SU-DHL-6 (cell line): ENCODE data around the gene LAMA1.

Experiments
- H2AFZ ChIP-seq: fragments of 200-600 bp; sonication (generic); 2 replicates; pipeline ENCODE4 v1.6.1; 2014; ENCODE audit warnings: low read depth, mild to moderate bottlenecking, moderate library complexity, mixed read lengths, antibody characterized with exemption, low read length; ENCODE audit not compliant: severe bottlenecking
- H3F3A ChIP-seq: fragments of 200-600 bp; shearing (Covaris generic); 2 replicates; pipeline ENCODE4 v1.6.0; 2016; ENCODE audit warnings: antibody characterized with exemption, mild to moderate bottlenecking; ENCODE audit not compliant: insufficient read depth
- H3K27ac ChIP-seq: fragments of 200-600 bp; sonication (generic); 2 replicates; pipeline ENCODE4 v1.5.1; 2016; ENCODE audit warnings: low read depth, mild to moderate bottlenecking, low read length, moderate library complexity, mixed read lengths
- H3K27me3 ChIP-seq: fragments of 200-600 bp; sonication (generic), shearing (Covaris generic); 2 replicates; pipeline ENCODE4 v1.6.0; 2014; ENCODE audit warnings: mild to moderate bottlenecking, low read length
- H3K36me3 ChIP-seq: fragments of 200-600 bp; sonication (generic); 2 replicates; pipeline ENCODE4 v1.6.1; 2014; ENCODE audit warnings: mild to moderate bottlenecking, low read length, mixed read lengths
- H3K4me2 ChIP-seq: fragments of 300-600, 200-600 bp; shearing (Covaris generic), sonication (generic); 2 replicates; pipeline ENCODE4 v1.6.0; 2014; ENCODE audit warnings: low read length, low read depth, mild to moderate bottlenecking; ENCODE audit not compliant: poor library complexity, severe bottlenecking
- H3K4me3 ChIP-seq: fragments of 200-600 bp; sonication (generic); 2 replicates; pipeline ENCODE4 v1.5.1; 2014; ENCODE audit warnings: antibody characterized with exemption, low read length, mild to moderate bottlenecking, mixed read lengths; ENCODE audit not compliant: insufficient read depth, poor library complexity, severe bottlenecking
- H3K79me2 ChIP-seq: fragments of 200-600 bp; sonication (generic); 2 replicates; pipeline ENCODE4 v1.6.1; 2014; ENCODE audit warnings: mild to moderate bottlenecking, low read length, moderate library complexity; ENCODE audit not compliant: insufficient read depth
- H3K9ac ChIP-seq: fragments of 200-600 bp; sonication (generic); 2 replicates; pipeline ENCODE4 v1.7.0; 2014; ENCODE audit warnings: mild to moderate bottlenecking, low read length
- H3K9me2 ChIP-seq: fragments of 200-600 bp; sonication (generic); replicated peaks from 2 replicates; pipeline ENCODE4 v1.6.1; 2014; ENCODE audit warnings: low read length; ENCODE audit not compliant: insufficient read depth
- H3K9me3 ChIP-seq: fragments of 200-600 bp; sonication (generic); 2 replicates; pipeline ENCODE4 v1.6.1; 2014; ENCODE audit warnings: low read length, mixed read lengths; ENCODE audit not compliant: insufficient read depth
- H4K20me1 ChIP-seq: fragments of 200-600 bp; sonication (generic); 2 replicates; pipeline ENCODE4 v1.6.1; 2014; ENCODE audit warnings: low read depth, mild to moderate bottlenecking, antibody characterized with exemption, low read length, moderate library complexity, mixed read lengths
- CTCF ChIP-seq: fragments of 200-600 bp; sonication (generic); IDR thresholded peaks from one replicate; pipeline ENCODE4 v1.5.1; 2017; ENCODE audit warnings: antibody characterized with exemption, mild to moderate bottlenecking, low read length, moderate library complexity; ENCODE audit not compliant: insufficient read depth, poor library complexity, severe bottlenecking
- EZH2phosphoT487 ChIP-seq: fragments of 200-600 bp; sonication (generic), shearing (Covaris generic); conservative IDR thresholded peaks from 2 replicates; pipeline ENCODE4 v1.6.1; 2018; ENCODE audit warnings: mild to moderate bottlenecking, antibody characterized with exemption, low read length, moderate library complexity, mixed read lengths

LAMA1 gene

GRCh38 chr18:7112936-7113335, 4.7 kb downstream of the LAMA1 start:
- no peaks in the 10 kb centered on the region for H4K20me1 ChIP-seq
- H3K9ac ChIP-seq, result no peak overlapping the region
- H3K4me3 ChIP-seq, result no peak overlapping the region
- TF ChIP-seq EZH2phosphoT487, result no peak
- no peak for TF ChIP-seq CTCF
- H2AFZ ChIP-seq, result no peak overlapping the region
- no peaks in the 10 kb centered on the region for H3K9me3 ChIP-seq
- no peaks in the 10 kb centered on the region for H3K79me2 ChIP-seq
- H3F3A ChIP-seq, result no peaks in the 10 kb centered on the region
- H3K27me3 ChIP-seq, result no peaks in the 10 kb centered on the region
- no peak overlapping the region for H3K4me2 ChIP-seq
- no peak overlapping the region for H3K27ac ChIP-seq
- no peaks in the 10 kb centered on the region for H3K9me2 ChIP-seq
- no peaks in the 10 kb centered on the region for H3K36me3 ChIP-seq

- no peak overlapping the region for H2AFZ ChIP-seq
- no peaks in the 10 kb centered on the region for H3K36me3 ChIP-seq
- H4K20me1 ChIP-seq, result no peaks in the 10 kb centered on the region
- no peak for TF ChIP-seq CTCF
- TF ChIP-seq EZH2phosphoT487, result no peak
- no peak overlapping the region for H3K4me3 ChIP-seq
- no peaks in the 10 kb centered on the region for H3K9me3 ChIP-seq
- H3K4me2 ChIP-seq, result no peak overlapping the region
- no peaks in the 10 kb centered on the region for H3K79me2 ChIP-seq
- no peaks in the 10 kb centered on the region for H3K27me3 ChIP-seq
- H3K27ac ChIP-seq, result no peak overlapping the region
- H3K9ac ChIP-seq, result no peak overlapping the region
- H3K9me2 ChIP-seq, result no peaks in the 10 kb centered on the region
- no peaks in the 10 kb centered on the region for H3F3A ChIP-seq
These were observed 6.5 kb downstream of the LAMA1 start for GRCh38 chr18:7111134-7111533.

- Histone ChIP-seq H3K79me2 (no peaks in the 10 kb centered on the region), H2AFZ (no peak overlapping the region)
- no peak for TF ChIP-seq CTCF
These were observed 11.7 kb downstream of the LAMA1 start for GRCh38 chr18:7105943-7106342.

GRCh38 chr18:7105268-7105667, 12.3 kb downstream of the LAMA1 start:
- Histone ChIP-seq H3K4me2 (no peak overlapping the region), H2AFZ (no peak overlapping the region), H3K27ac (no peak overlapping the region), H3K9ac (no peak overlapping the region), H4K20me1 (no peaks in the 10 kb centered on the region), H3K36me3 (no peaks in the 10 kb centered on the region), H3K27me3 (no peaks in the 10 kb centered on the region), H3K9me3 (no peaks in the 10 kb centered on the region), H3K79me2 (no peaks in the 10 kb centered on the region), H3F3A (no peaks in the 10 kb centered on the region), H3K9me2 (no peaks in the 10 kb centered on the region), H3K4me3 (no peak overlapping the region)
- TF ChIP-seq EZH2phosphoT487, result no peak
- no peak for TF ChIP-seq CTCF

More at GRCh38 chr18:7105943-7106342, 11.7 kb downstream of the LAMA1 start:
- Histone ChIP-seq H3K27me3 (no peaks in the 10 kb centered on the region), H3K9me3 (no peaks in the 10 kb centered on the region), H3F3A (no peaks in the 10 kb centered on the region), H4K20me1 (no peaks in the 10 kb centered on the region), H3K9ac (no peak overlapping the region), H3K36me3 (no peaks in the 10 kb centered on the region), H3K9me2 (no peaks in the 10 kb centered on the region), H3K27ac (no peak overlapping the region), H3K4me2 (no peak overlapping the region), H3K4me3 (no peak overlapping the region)
